PC-9 (cell line): Measurements from ENCODE around the gene TAX1BP1.

Experiments
- EZH2 ChIP-seq: fragments of 200-600 bp; sonication (generic); IDR thresholded peaks from 2 replicates; pipeline ENCODE4 v1.8.0; 2017; ENCODE audit warnings: antibody characterized with exemption, low read depth
- TF ChIP-seq, protein P1 (sequence below): fragments of 200-600 bp; sonication (generic); conservative IDR thresholded peaks from 2 replicates; pipeline ENCODE4 v1.6.1; 2017; ENCODE audit warnings: mixed run types, antibody characterized with exemption, mild to moderate bottlenecking, moderate library complexity

GRCh38 chr7:27740449-27741086 is 606 bp downstream of the TAX1BP1 start:
- TF ChIP-seq, protein P1, sequence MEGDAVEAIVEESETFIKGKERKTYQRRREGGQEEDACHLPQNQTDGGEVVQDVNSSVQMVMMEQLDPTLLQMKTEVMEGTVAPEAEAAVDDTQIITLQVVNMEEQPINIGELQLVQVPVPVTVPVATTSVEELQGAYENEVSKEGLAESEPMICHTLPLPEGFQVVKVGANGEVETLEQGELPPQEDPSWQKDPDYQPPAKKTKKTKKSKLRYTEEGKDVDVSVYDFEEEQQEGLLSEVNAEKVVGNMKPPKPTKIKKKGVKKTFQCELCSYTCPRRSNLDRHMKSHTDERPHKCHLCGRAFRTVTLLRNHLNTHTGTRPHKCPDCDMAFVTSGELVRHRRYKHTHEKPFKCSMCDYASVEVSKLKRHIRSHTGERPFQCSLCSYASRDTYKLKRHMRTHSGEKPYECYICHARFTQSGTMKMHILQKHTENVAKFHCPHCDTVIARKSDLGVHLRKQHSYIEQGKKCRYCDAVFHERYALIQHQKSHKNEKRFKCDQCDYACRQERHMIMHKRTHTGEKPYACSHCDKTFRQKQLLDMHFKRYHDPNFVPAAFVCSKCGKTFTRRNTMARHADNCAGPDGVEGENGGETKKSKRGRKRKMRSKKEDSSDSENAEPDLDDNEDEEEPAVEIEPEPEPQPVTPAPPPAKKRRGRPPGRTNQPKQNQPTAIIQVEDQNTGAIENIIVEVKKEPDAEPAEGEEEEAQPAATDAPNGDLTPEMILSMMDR: no peak
- no peak for TF ChIP-seq EZH2
